HCT116 (cell line): Measurements from ENCODE around the gene GAPT. TPM values are rescaled to one million over a fixed set of nuclear protein-coding genes. Genes with fewer than 3 reads are reported as not detected.

Experiments
- ATAC-seq: fragments of 200-7000 bp; cut with Tn5 transposase; 2 replicates; pipeline ENCODE4 v1.9.1; 2020; ENCODE audit warnings: mild to moderate bottlenecking, moderate library complexity
- BruUV-seq: library from RNA; stranded (reverse); fragments of 400-500 nt; replicated peaks from 2 replicates; lab custom pipeline; 2021; lab: Mats Ljungman, UMichigan
- CTCF ChIA-PET: fragments of 300-600 bp; sonication (Branson Sonifier 250); formaldehyde crosslinking; loops from one replicate; lab custom pipeline; 2021; ENCODE audit warnings: antibody characterized with exemption; lab: Charles Lee
- POLR2A ChIA-PET: fragments of 300-600, 350-600 bp; sonication (Branson Sonifier 250); formaldehyde crosslinking; loops from one replicate; lab custom pipeline; 2021; ENCODE audit warnings: antibody characterized with exemption; lab: Charles Lee
- RAD21 ChIA-PET, 2 experiments: fragments of 300-600 bp; sonication (Branson Sonifier 250); formaldehyde crosslinking; loops; one replicate each; lab custom pipeline; 2023; ENCODE audit warnings: low total read pairs in 2 of 2; ENCODE audit not compliant: uncharacterized antibody in 2 of 2, unreplicated experiment in 2 of 2, low non-redundant PET in 1 of 2; lab: Charles Lee
- DNase-seq: peaks from one replicate; pipeline ENCODE4 v3.0.0-alpha.2; 2010; ENCODE audit warnings: low read depth, low spot score
- H2AFZ ChIP-seq: fragments of 200-600 bp; shearing (Covaris generic), sonication (generic); 2 replicates; pipeline ENCODE4 v1.6.1; 2017; ENCODE audit warnings: low read depth, mixed run types, mixed read lengths, antibody characterized with exemption, low read length; ENCODE audit not compliant: poor library complexity, severe bottlenecking
- H3K27ac ChIP-seq: 2 replicates; pipeline ENCODE4 v1.5.1; 2012; ENCODE audit warnings: low read depth, low read length
- H3K27me3 ChIP-seq: fragments of 200-600 bp; sonication (generic); 2 replicates; pipeline ENCODE4 v1.6.1; 2016; ENCODE audit warnings: mixed run types, low read length, mixed read lengths; ENCODE audit not compliant: insufficient read depth
- H3K36me3 ChIP-seq, 2 experiments: fragments of 200-500 bp in 1 of 2; fragments of 200-600 bp in 1 of 2; sonication (Bioruptor generic) in 1 of 2; sonication (generic) in 1 of 2; 2 replicates each; pipeline versions ENCODE4 v1.5.1 to v1.6.1; 2014 to 2016; ENCODE audit warnings: low read length in 2 of 2, inconsistent platforms in 1 of 2, mixed read lengths in 1 of 2, mixed run types in 1 of 2; ENCODE audit not compliant: insufficient read depth in 2 of 2, control insufficient read depth in 1 of 2
- H3K4me1 ChIP-seq, 2 experiments: fragments of 200-600 bp in 1 of 2; sonication (generic) in 1 of 2; 2 replicates each; pipeline versions ENCODE4 v1.5.1 to v1.6.1; 2012 to 2017; ENCODE audit warnings: low read length in 2 of 2, inconsistent platforms in 1 of 2, mild to moderate bottlenecking in 1 of 2, mixed read lengths in 1 of 2, mixed run types in 1 of 2, moderate library complexity in 1 of 2; ENCODE audit not compliant: insufficient read depth in 2 of 2, control insufficient read depth in 1 of 2
- H3K4me2 ChIP-seq: fragments of 200-600 bp; sonication (generic); 2 replicates; pipeline ENCODE4 v1.6.1; 2017; ENCODE audit warnings: mixed run types, low read length, mixed read lengths
- H3K4me3 ChIP-seq, 2 experiments: fragments of 200-600 bp in 1 of 2; sonication (generic) in 1 of 2; replicated peaks in 1 of 2; 2 replicates each; pipeline ENCODE4 v1.5.1; 2011 to 2016; ENCODE audit warnings: low read length in 2 of 2, control low read depth in 1 of 2, low read depth in 1 of 2, mild to moderate bottlenecking in 1 of 2, mixed read lengths in 1 of 2, mixed run types in 1 of 2
- H3K79me2 ChIP-seq: fragments of 200-600 bp; sonication (generic); 2 replicates; pipeline ENCODE4 v1.6.1; 2017; ENCODE audit warnings: mild to moderate bottlenecking, mixed run types, low read length, moderate library complexity, mixed read lengths; ENCODE audit not compliant: insufficient read depth
- H3K9ac ChIP-seq: fragments of 200-600 bp; sonication (generic); 2 replicates; pipeline ENCODE4 v1.6.1; 2016; ENCODE audit warnings: low read length, mixed read lengths
- H3K9me2 ChIP-seq: fragments of 200-600 bp; sonication (generic), shearing (Covaris generic); 2 replicates; pipeline ENCODE4 v1.6.1; 2017; ENCODE audit warnings: mixed run types, mild to moderate bottlenecking, moderate library complexity; ENCODE audit not compliant: insufficient read depth
- H3K9me3 ChIP-seq, 2 experiments: fragments of 200-500 bp in 1 of 2; fragments of 200-600 bp in 1 of 2; sonication (Bioruptor generic) in 1 of 2; sonication (generic) in 1 of 2; 2 replicates each; pipeline ENCODE4 v1.6.1; 2014 to 2017; ENCODE audit warnings: low read length in 2 of 2, mixed read lengths in 2 of 2, inconsistent platforms in 1 of 2, low read depth in 1 of 2, mild to moderate bottlenecking in 1 of 2, mixed run types in 1 of 2, moderate library complexity in 1 of 2; ENCODE audit not compliant: control insufficient read depth in 1 of 2, insufficient read depth in 1 of 2
- H4K20me1 ChIP-seq: fragments of 200-600 bp; sonication (generic), shearing (Covaris generic); 2 replicates; pipeline ENCODE4 v1.6.1; 2017; ENCODE audit warnings: mixed run types, mild to moderate bottlenecking, moderate library complexity; ENCODE audit not compliant: insufficient read depth
- POLR2AphosphoS5 ChIP-seq: IDR thresholded peaks from 2 replicates; pipeline ENCODE4 v1.6.1; 2011; ENCODE audit warnings: mild to moderate bottlenecking, low read depth, low read length, moderate library complexity
- RAD21 ChIP-seq: IDR thresholded peaks from 2 replicates; pipeline ENCODE4 v1.6.1; 2012; ENCODE audit warnings: low read depth, mild to moderate bottlenecking
- SP1 ChIP-seq: IDR thresholded peaks from 2 replicates; pipeline ENCODE4 v1.6.1; 2012; ENCODE audit warnings: low read depth
- ZFX ChIP-seq: fragments of 450-650 bp; IDR thresholded peaks from 2 replicates; pipeline ENCODE4 v1.6.1; 2017
- ZNF274 ChIP-seq: fragments of 200-500 bp; sonication (Bioruptor generic); IDR thresholded peaks from 2 replicates; pipeline ENCODE4 v1.6.1; 2014; ENCODE audit warnings: mild to moderate bottlenecking, low read depth, low read length, inconsistent platforms
- intact Hi-C: fragments of 100-400 bp; cut with micrococcal nuclease; formaldehyde crosslinking; loops from 2 replicates; pipeline ENCODE4 v1.10.0; 2022
- total RNA-seq: library from RNA; stranded (reverse); gene quantifications from one replicate; pipeline ENCODE4 v1.2.1, GENCODE V29; 2021; ENCODE audit not compliant: unreplicated experiment
- TF ChIP-seq, protein P1 (sequence below): IDR thresholded peaks from 2 replicates; pipeline ENCODE4 v1.6.1; 2011; ENCODE audit warnings: mild to moderate bottlenecking, low read length, moderate library complexity; ENCODE audit not compliant: insufficient replicate concordance; ENCODE audit errors: extremely low read depth
- TF ChIP-seq, protein P2 (sequence below): IDR thresholded peaks from 2 replicates; pipeline ENCODE4 v1.6.1; 2012
- TF ChIP-seq, protein P3 (sequence below), 3 experiments: fragments of 200-600 bp in 1 of 3; sonication (generic) in 1 of 3; IDR thresholded peaks in 2 of 3; conservative IDR thresholded peaks in 1 of 3; 2 replicates each; pipeline ENCODE4 v1.5.1; 2012 to 2017; ENCODE audit warnings: low read depth in 2 of 3, low read length in 2 of 3, antibody characterized with exemption in 1 of 3, borderline replicate concordance in 1 of 3, control low read depth in 1 of 3, mild to moderate bottlenecking in 1 of 3, mixed read lengths in 1 of 3, mixed run types in 1 of 3, moderate library complexity in 1 of 3; ENCODE audit not compliant: insufficient read depth in 1 of 3
- TF ChIP-seq, protein P4 (sequence below): IDR thresholded peaks from 2 replicates; pipeline ENCODE4 v1.6.1; 2012; ENCODE audit warnings: low read depth
- TF ChIP-seq, protein P5 (sequence below): IDR thresholded peaks from 2 replicates; pipeline ENCODE4 v1.6.1; 2012

GAPT gene
- total RNA-seq, 1 experiment from 2014 or later: not detected

DNA sequence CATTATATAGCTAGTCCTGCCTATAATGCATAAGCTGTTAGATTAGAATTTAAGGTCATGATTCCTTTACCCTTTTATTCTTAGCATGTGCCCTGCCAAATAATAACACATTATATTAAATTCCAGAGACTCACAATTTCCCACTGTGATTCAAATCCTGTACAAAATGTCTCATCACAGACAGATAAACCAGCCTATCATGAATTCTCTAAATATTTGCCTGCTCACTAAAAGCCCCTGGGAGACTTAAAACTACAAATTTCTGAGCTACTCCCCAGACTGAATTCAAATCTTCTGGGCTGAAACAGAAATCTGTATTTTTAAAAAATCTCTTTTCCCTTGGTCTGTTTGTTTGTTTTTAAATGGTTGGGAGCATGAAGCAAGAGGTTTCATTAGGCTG is 32.7 kb downstream of the GAPT start:
- Histone ChIP-seq H3K36me3 (no peaks in the 10 kb centered on the region), H2AFZ (no peak overlapping the region), H3K9ac (no peak overlapping the region), H3K4me3 (no peak overlapping the region), H3K27me3 (no peaks in the 10 kb centered on the region; the same call in 1 of the 2 replicates), H3K79me2 (no peaks in the 10 kb centered on the region), H4K20me1 (no peaks in the 10 kb centered on the region), H3K27ac (no peak overlapping the region), H3K4me1 (no peaks in the 10 kb centered on the region), H3K9me3 (no peaks in the 10 kb centered on the region), H3K4me2 (no peak overlapping the region), H3K9me2 (no peaks in the 10 kb centered on the region)
- ChIA-PET POLR2A (no interaction called here), CTCF (no interaction called here), RAD21 (no interaction called here)
- intact Hi-C loops: no loop called here
- DNase-seq (no peak), ATAC-seq (no peak)
- TF ChIP-seq ZNF274 (no peak), SP1 (no peak), RAD21 (no peak), ZFX (no peak), POLR2AphosphoS5 (no peak)
- TF ChIP-seq, protein P1, sequence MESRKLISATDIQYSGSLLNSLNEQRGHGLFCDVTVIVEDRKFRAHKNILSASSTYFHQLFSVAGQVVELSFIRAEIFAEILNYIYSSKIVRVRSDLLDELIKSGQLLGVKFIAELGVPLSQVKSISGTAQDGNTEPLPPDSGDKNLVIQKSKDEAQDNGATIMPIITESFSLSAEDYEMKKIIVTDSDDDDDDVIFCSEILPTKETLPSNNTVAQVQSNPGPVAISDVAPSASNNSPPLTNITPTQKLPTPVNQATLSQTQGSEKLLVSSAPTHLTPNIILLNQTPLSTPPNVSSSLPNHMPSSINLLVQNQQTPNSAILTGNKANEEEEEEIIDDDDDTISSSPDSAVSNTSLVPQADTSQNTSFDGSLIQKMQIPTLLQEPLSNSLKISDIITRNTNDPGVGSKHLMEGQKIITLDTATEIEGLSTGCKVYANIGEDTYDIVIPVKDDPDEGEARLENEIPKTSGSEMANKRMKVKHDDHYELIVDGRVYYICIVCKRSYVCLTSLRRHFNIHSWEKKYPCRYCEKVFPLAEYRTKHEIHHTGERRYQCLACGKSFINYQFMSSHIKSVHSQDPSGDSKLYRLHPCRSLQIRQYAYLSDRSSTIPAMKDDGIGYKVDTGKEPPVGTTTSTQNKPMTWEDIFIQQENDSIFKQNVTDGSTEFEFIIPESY: no peak
- TF ChIP-seq, protein P2, sequence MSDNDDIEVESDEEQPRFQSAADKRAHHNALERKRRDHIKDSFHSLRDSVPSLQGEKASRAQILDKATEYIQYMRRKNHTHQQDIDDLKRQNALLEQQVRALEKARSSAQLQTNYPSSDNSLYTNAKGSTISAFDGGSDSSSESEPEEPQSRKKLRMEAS: no peak
- TF ChIP-seq, protein P3, sequence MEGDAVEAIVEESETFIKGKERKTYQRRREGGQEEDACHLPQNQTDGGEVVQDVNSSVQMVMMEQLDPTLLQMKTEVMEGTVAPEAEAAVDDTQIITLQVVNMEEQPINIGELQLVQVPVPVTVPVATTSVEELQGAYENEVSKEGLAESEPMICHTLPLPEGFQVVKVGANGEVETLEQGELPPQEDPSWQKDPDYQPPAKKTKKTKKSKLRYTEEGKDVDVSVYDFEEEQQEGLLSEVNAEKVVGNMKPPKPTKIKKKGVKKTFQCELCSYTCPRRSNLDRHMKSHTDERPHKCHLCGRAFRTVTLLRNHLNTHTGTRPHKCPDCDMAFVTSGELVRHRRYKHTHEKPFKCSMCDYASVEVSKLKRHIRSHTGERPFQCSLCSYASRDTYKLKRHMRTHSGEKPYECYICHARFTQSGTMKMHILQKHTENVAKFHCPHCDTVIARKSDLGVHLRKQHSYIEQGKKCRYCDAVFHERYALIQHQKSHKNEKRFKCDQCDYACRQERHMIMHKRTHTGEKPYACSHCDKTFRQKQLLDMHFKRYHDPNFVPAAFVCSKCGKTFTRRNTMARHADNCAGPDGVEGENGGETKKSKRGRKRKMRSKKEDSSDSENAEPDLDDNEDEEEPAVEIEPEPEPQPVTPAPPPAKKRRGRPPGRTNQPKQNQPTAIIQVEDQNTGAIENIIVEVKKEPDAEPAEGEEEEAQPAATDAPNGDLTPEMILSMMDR (IDR thresholded peaks at IDR 0.05 in 2 of 3, conservative IDR thresholded peaks at IDR 0.05 in 1 of 3; ENCODE audit: borderline replicate concordance in 1 of 3, insufficient read depth in 1 of 3, low read depth in 2 of 3, low read length in 2 of 3): no peak
- TF ChIP-seq, protein P4, sequence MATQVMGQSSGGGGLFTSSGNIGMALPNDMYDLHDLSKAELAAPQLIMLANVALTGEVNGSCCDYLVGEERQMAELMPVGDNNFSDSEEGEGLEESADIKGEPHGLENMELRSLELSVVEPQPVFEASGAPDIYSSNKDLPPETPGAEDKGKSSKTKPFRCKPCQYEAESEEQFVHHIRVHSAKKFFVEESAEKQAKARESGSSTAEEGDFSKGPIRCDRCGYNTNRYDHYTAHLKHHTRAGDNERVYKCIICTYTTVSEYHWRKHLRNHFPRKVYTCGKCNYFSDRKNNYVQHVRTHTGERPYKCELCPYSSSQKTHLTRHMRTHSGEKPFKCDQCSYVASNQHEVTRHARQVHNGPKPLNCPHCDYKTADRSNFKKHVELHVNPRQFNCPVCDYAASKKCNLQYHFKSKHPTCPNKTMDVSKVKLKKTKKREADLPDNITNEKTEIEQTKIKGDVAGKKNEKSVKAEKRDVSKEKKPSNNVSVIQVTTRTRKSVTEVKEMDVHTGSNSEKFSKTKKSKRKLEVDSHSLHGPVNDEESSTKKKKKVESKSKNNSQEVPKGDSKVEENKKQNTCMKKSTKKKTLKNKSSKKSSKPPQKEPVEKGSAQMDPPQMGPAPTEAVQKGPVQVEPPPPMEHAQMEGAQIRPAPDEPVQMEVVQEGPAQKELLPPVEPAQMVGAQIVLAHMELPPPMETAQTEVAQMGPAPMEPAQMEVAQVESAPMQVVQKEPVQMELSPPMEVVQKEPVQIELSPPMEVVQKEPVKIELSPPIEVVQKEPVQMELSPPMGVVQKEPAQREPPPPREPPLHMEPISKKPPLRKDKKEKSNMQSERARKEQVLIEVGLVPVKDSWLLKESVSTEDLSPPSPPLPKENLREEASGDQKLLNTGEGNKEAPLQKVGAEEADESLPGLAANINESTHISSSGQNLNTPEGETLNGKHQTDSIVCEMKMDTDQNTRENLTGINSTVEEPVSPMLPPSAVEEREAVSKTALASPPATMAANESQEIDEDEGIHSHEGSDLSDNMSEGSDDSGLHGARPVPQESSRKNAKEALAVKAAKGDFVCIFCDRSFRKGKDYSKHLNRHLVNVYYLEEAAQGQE: no peak
- TF ChIP-seq, protein P5, sequence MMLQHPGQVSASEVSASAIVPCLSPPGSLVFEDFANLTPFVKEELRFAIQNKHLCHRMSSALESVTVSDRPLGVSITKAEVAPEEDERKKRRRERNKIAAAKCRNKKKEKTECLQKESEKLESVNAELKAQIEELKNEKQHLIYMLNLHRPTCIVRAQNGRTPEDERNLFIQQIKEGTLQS: no peak
- no TSS peak for BruUV-seq
